GM12878 (cell line): ENCODE results near the gene ZNRF3.

Experiments used
- CTCF ChIP-seq, 3 experiments: IDR thresholded peaks in 2 of 3; conservative IDR thresholded peaks in 1 of 3; 2 replicates each; pipeline ENCODE4 v1.5.1; 2011; ENCODE audit warnings: low read depth in 3 of 3, low read length in 3 of 3, mild to moderate bottlenecking in 3 of 3, control low read depth in 2 of 3, moderate library complexity in 2 of 3, inconsistent platforms in 1 of 3, mixed read lengths in 1 of 3; ENCODE audit not compliant: control insufficient read depth in 2 of 3, insufficient read depth in 1 of 3; ENCODE audit errors: extremely low read depth in 1 of 3
- EP300 ChIP-seq, 2 experiments: fragments of 150-350 bp in 1 of 2; IDR thresholded peaks; 2 replicates each; pipeline ENCODE4 v1.6.1; 2011 to 2012; ENCODE audit warnings: low read depth in 2 of 2, low read length in 2 of 2, borderline replicate concordance in 1 of 2, improper control_type of control experiment in 1 of 2, inconsistent platforms in 1 of 2; ENCODE audit not compliant: control insufficient read depth in 1 of 2
- NFIC ChIP-seq: IDR thresholded peaks from 2 replicates; pipeline ENCODE4 v1.6.1; 2012; ENCODE audit warnings: low read depth, mild to moderate bottlenecking, inconsistent platforms, low read length, moderate library complexity

GRCh38 chr22:29012101-29012433 is 128.7 kb downstream of the ZNRF3 start:
- TF ChIP-seq EP300 (IDR thresholded peaks at IDR 0.05; ENCODE audit: borderline replicate concordance in 1 of 2, control insufficient read depth in 1 of 2, low read depth in 2 of 2, low read length in 2 of 2) (no peak), CTCF (IDR thresholded peaks at IDR 0.05 in 2 of 3, conservative IDR thresholded peaks at IDR 0.05 in 1 of 3; ENCODE audit: control insufficient read depth in 2 of 3, extremely low read depth in 1 of 3, insufficient read depth in 1 of 3, low read depth in 3 of 3, low read length in 3 of 3) (no peak), NFIC (no peak)
